Inflammatory macrophage treated with lipopolysaccharide for 1 hour (primary cell): ENCODE data around the gene PLEKHG7.

Source experiments
- DNase-seq, 2 donors: peaks; one replicate each; pipeline ENCODE4 v3.0.0-alpha.2; 2020 to 2022

Gene PLEKHG7

DNA sequence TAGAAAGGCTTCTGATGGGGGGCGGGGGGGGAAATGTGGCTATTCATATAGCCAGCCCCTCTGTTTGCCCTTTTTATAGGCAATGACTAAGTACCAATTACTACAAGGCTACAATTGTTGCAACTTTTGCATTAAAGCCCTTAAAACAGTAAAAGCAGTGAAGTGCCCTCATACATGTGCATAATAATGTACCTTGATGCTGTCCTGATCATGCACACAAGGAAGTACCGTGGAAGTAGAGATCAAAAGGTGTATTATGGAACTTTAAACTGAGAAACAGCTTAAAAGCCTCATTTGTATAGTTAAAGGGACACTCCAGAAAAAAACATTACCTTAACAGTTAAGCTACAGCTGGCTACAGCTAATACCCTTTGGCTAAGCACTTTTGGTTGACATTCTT is 111.8 kb downstream of the PLEKHG7 start:
- no peak for DNase-seq

DNA sequence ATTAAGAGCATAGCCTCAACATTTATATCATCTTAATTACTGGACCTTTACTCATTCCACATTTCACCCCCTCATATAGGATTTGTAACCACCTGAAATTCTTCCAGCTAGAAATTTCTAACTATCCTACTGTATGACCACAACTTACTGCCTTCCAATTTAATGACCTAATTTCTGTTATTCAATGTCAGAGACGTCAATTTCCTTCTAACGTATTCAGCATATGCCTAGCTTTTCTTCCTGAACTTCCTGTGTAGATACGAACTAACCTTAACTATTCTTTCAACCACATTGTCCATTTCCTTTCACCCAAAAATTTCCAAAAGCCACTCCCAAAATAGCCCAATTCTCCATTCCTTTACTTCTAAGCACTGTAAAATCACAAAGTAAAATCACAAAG is 118.4 kb downstream of the PLEKHG7 start:
- no peak for DNase-seq
